ENCODE measurements around the gene HCFC1.

The HCFC1 gene

DNA sequence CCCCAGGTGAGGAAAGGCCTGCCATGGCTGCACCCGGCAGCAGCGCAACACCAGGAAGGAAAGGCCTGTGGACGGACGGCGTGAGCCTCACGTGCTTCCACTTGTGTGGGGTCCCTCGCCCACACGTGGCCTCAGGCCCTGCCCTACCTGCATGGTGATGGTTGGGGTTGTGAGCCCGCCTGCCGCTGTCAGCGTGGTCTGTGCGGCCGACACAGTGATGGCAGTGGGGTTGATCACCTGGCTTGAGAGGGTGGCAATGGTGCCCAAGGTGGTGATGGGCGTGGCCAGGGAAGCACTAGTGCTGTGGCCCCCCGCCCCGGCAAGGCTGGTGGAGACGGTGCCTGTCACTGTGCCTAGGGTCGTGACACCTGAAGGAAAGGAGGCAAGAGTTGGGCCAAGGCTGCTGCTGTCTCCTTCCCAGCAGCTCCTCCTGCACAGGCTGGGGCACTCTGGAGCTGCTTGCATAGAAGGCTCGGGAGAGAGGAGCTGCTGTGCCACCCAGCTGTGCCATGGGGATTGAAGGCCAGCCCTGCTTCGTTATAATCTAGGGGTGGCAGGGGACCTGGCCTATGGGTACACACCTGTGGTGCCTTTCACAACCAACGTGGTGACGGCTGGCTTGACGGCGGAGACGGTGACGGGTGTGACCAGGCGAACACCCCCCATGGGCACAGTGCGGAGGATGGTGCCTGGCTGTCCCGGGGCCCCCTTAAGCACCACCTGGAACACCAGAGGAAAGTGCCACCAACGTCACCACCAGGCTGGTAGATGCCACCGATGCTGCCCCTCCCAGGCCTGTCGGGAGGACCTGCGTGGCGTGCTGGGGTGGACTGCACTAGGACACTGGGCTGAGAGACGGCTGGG is 15.3 kb downstream of the HCFC1 start:
- DNase-seq = no peak

DNA sequence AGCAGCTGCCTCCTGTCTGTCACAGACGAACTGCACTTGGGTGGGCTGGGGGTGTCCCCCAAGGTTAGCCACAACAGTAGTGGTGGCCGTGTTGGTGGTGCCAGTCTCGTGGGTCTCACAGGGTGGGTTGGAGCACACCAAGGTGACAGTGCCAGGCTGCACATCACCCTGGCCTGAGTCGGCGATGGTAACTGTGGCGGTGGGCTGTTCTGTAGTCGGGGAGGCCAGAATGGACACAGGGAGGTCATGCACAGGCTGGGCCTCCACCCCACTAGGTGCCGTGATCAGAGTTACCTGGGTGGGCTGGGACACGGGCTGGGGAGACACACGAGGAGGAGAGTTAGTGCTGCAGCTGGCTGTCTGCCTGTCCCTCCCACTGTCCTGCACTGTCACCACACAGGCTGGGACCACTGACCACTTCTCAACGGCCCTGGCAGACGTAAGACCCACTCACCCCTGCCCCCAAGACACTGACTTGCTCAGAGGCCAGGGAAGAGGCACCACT is 16.3 kb downstream of the HCFC1 start:
- DNase-seq = no peak

DNA sequence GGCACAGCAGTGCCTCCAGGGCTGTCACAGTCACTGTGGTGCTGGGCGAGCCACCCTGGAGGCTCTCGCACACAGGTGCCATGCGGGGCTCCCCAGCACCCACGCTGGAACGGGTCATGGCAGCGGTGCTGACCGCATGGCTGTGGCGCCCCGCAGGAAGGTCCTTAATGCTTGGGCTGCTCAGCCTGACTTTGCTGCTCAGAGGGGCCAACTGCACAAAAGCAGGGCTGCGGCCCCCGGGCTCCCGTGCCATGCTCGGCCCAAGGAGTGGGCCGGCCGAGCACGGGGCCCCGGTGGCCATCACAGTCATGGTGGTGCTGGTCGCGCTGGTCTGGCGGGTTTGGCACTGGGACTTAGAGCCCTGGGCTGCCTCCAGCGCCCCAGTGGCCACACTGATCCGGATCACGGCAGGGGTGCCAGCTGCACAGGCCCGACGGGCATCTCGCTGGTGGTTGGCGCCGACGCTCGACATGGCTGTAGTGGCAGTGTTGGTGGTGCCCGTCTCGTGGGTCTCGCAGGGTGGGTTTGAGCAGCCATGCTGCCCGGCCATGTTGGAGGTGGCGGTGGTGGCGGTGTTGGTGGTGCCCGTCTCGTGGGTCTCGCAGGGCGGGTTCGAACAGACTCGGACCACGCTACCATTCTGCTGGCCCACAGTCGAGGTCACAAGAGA is 16.9 kb downstream of the HCFC1 start:
- no peak for DNase-seq

DNA sequence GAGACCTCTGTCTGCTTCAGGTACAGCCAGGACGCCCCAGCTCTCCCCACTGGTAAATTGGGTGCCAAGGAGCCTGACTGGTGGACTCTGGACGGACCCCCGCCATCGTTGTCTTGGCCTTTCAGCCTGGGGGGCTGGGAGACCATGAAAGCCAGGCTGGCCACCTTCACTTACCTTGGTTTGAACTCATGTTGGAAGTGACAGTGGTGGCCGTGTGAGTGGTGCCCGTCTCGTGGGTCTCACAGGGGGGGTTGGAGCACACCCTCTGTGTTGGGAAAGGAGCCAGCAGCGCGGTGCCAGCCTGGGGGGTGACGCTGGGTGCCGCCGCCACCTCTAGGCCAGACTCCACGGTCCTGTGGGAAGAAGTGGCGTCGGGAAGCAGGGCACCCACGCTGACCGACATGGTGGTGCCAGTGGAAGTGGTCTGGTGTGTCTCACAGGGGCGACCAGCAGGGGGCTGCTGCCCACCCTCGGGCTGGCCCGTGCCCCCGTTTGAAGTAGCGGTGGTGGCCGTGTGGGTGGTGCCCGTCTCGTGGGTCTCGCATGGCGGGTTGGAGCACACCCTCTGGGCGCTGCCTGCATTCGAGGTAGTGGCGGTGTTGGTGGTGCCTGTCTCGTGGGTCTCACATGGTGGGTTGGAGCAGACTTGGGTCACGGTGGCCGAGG is 17.6 kb downstream of the HCFC1 start:
- no peak for DNase-seq

DNA sequence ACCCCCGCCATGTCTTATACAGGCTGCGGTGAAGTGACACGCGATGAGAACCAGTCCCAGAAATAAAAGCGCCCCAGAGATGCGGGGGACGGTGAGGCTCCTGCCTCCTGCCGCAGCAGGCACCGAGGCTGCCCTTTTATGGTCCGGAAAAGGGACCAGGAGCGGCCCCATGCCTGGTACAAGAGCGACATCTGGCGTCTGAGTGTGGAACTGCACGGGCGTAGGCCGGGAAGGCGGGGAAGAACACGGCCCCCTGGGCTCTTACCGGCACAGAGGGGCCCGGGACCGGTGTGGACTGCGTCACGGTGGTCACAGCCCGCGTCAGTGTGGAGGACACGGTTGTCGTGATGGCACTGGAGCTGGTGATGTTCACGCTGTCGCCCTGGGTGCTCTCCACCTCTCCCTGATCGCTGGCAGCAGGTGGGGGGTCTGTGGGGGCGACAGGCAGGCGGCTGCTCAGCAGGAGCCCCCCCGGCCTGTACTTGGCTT is 18.2 kb downstream of the HCFC1 start:
- DNase-seq = peak; percentile 64 to 84

DNA sequence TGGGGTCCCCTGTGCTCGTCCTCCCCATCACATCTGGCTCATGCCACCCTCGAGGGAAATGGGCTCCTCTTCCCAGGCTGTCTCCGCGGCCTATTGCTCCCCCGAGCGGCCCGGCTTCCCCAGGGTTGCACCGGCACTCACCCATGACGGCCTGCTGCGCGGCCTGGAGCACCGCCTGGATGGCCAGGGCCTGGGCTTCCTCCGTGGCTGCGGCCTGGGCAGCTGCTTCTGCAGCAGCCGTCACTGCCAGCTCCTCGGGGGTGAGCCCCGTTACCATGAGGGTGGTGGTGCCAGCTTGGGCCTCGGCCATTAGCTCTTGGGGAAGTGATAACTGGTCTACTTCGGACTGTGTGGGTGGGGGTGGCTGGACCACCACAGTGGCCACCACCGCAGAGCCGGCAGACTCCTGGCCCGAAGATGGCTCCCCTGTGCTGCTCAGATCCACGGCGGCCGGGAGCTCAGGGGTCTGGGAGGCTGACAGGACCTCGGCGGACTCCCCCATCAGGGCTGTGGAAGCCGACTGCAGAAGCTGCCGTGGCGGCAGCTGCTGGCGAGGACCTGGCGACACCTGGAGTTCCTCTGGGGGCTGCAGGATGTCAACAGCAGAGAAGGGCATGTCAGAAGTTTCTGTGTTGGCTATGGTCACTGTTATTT is 19.1 kb downstream of the HCFC1 start:
- DNase-seq = no peak

DNA sequence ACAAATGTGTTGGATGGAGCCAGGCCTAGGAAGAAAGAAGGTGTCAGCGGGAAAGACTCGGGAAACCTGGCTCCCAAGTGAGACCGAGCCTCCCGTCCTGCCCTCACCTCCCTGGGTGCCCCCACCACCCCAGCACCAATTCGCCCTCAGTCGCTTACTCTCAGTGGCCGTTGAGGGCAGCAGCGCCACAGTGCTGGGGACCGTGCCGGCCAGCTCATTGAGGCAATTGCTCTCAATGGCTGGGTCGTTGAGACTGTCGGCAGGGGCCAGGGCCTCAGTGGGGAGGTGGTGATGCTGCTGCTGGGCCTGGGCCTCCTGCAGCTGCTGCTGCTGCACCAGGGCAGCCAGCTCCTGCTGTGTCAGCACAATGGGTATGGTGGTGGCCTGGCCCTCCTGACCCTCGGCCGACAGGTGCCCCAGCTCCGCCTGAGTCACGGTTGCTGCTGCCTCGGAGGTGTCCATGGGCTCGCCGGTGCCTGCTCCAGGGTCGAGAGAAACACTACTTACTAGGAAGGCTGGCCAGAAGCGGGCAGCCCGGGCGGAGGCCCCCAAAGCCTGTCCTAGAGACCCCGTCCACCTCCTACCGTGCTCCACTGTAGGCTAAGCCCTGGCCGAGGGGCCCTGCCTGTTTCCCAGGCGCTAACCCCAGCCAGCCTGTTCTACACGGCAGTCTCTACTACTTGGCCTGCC is 19.8 kb downstream of the HCFC1 start:
- DNase-seq = no peak

DNA sequence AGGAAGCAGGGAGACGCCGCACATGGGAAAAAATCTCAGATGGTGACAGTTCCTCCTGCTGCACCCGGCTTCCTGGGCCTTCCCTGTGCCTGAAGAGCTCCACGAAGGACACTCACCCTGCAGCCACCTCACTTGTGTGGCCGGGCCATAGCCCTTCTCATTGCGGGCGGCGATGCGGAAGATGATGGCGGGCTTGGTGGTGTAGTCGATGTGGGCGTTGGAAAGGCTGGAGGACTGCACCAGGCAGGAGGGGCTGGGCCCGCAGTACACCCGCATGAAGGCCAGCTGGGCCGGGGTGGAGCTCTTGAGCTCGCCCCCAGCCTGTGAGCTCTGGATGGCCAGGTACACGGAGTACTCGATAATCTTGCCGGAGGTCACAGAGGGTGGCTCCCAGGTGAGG is 21.5 kb downstream of the HCFC1 start:
- no peak for DNase-seq

DNA sequence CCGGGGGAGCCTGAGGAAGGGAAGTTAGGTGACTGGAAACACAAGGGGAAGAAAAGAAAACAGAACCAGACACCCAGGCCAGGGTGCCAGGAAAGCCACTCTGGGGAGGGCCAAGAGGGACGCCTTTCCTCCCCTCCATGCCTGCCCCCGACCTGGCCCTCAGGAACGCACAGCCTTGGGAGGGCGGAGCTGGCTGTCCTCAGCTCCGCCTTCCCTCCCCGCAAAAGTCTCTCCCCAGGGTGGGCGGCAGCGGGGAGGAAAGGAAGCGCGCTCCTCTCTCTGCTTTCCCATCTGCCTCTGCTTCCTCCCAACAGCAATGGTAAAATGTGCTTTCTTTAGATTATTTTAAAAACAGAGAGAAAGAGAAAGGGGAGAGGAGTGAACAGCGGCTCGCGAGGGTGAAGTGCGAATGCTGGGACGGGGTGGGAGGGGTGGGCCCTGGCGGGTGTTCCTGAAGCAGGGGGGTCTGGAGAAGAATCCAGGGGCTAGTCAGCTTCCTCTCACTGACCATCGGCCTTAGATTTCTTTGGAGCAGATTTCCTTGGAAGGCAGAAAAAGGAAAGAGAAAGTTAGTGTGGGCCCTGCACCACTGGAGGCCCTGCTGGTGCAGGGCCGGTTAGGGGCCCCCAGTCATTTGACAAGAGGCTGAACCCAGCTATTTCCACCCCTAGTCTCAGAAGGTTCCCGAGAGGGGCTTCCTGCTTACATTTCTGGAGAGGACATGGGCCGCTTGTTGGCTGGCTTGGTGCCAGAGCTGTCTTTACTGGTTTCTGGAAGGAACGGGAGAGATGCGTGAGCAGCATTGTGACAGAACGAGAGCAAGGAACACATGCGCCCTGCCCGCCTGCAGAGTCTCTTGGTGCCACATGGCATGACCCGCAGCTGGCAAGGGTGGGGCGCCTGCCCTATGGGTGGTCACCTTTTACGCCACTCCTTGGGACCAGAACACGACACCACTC is 22.5 kb downstream of the HCFC1 start:
- DNase-seq = no peak

DNA sequence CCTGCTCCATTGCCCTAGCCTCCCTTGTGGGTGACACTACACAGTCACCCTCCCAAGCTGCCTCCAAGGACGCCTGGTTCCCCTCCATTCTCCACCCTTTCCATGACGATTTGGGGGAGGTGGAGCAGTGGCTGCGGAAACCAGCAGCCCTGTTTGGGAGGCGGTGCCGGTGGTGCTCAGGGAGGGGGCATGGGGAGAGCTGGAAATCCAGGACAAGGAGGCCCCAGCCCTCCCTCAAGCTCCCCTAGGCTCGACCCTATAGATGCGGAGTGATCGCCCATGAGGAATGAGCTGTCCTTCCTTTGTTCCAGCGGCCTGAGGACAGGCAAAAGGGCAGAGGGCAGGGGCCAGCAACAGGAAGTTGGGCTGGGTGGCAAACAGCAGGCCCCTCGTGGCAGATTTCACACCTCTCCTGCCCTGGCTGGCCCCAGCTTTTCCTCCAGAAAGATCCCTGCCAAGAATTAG is 23.6 kb downstream of the HCFC1 start:
- no peak for DNase-seq

DNA sequence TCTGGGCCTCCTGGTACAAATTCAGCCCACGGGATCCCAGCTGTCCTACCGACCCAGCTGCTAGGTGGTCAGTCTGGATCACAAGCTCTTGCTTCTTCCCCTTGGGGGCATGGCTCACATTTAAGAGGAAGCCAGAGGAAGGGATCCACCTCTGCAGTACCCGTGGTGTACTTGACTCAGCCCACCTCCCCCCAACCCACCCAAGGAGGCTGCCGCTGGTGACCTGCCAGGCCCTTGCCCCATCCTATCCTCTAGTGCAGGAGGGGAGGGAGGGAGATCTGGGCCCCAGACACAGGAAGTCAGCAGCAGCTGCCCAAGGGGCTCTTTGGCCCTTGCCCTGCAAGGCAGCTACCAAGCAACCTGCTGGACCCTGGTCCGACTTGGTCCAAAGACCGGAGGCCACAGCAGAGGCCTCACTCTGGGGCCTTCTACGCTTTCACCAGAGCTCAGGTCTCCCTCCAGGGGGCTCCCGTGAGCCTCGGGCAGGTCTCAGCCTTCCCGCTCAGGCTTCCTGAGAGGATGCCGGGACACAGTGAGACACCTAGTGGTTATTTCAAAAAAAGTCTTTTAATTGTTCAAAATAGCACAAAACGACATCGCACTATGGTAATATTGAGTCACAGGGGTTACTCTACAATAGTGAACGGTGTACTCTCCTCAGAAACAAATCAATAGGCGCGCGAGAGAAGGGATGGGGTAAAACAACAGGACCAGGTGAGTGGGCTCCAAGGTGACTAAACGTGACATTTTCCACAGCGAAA is 24.4 kb downstream of the HCFC1 start:
- DNase-seq = peak; percentile 79 to 80

DNA sequence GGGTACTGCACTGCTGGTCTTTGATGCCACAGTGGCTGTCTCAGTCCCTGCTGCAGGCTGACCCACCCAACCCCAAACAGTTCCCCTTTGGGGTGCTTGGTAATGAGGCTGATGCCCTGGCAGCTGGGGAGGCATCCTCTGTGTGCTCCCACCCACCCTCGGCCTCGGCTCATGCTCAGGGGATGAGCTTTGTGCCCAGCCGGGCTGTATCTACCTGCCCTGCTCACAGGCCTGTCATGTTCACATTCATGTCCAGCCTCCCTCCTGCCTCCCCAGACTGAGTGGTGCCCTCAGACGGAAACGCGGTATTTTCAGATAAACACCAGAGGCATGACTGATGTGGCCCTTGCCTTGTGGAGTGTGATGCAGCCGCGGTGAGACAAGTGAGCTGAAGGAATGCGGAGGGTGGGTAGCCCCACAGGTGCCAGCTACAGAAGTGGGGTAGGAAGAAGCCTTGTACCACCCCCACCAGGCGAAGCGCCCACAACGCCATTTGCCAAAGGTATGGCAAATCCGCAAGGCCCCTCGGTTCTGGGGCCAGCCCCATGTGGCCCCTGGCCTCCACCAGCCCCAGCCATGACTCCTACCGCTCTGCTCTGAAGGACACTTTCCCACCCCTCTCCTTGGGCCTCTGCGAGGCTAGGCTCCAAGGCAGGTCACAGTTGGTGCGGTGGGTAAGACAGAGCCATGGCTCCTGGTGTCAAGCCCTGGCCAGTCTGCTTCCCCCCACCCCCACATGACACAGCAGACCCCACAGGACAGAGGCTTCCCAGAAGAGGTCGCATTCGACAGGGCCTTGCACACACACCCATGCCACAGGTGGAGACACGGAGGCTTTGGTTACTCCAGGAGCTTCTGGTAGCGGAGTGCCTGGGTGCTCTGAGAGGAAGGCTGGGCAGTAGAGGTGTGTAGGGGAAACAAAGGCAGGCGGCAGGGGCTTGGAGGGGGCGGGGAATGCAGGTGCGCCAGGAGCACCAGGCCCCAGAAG is 25.4 kb downstream of the HCFC1 start:
- no peak for DNase-seq

DNA sequence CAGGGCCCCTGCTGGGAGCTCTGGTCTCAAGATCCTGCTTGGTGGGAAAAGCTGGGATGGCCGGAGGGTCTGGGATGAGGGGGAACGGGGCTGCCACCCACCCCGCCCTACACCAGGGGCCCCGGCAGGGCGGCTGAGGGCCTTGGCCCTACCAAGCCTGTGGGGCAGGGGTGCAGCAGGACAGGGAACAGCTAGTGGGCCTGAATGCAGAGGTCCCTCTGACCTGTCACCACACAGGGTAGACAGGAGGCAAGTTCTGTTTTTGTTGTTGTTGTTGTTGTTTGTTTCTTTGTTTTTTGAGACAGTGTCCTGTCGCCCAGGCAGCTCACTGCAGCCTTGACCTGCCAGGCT is 26.8 kb downstream of the HCFC1 start:
- DNase-seq = no peak

DNA sequence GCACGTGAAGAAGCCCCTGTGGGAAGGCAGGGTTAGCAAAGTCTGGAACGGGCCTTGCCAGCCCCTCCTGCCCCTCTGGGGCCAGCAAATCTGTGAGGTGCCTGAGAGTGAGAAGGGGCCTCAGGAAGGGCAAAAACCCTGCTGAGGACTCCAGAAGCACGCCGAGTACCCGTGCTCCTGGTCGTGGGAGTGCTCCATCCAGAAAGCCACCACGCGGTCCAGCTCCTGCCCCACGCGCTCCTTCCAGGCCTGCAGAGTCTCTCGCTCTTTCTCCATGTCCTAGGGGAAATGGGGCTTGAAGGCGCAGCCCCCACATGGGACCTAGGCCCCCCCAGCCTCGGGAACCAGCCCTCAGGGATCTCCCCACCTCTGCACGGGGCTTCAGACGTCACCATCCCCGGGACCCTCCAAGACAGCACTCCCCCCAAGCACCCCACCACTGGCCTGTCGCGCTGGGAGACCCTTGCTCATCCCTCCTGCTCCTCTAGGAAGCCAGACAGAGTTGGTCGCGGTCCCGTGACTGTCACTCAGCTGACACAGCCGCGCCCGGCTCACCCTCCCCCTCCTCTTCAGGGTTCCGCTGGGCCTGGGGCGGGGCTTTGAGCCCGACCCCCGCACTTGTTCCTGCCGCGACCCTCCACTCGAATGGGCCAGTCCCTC is 27.3 kb downstream of the HCFC1 start, which contains the start of gene RENBP:
Gene RENBP, minus strand, starts transcription at position 504 of the 660 bp plus-strand sequence. Its CDS starts 33 bp downstream, at position 471.
- peak; percentile 41 to 54 for DNase-seq

DNA sequence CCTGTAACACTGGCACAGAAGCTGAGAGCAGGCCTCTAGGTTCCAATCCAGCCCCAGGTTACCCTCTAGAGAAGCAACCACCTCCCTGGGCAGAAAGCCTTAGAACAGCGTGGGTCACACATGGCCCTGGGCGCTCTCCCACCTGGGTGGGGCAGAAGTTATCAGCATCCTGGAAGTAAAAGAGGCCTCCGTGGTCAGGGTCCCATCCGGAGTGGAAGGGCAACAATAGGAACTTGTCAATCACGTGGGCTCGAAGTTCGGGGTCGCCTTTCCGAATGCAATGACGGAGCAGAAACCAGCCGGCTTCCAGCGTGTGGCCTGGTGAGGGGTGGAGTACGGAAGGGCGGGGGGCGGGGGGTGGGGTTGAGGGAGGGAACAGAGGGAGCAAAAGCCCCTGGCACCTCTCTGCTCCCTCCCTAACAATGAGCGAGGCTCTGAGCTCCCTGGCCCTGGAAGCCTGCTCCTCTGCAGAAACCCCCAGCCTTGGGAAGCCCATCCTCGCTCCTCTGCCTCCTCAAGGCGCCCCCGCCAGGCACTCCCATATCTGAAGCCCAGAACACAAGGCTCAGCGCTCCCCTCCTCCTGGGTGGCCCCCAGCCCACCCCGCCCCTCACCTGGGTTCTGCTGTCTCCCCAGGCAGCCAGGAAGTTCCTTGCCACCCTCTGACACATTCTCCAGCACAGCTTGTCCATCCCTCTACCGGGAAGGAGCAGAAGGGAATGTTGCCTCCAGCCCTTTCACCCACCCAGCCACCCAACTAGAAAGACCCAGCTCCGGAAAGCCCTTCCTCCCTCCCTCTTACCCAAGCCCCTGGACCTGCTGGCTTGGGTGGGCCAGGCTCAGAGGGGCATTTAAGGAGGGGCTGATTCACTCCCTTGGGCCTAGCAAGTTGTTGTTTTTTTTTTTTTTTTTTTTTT is 30.0 kb downstream of the HCFC1 start:
- DNase-seq = no peak

DNA sequence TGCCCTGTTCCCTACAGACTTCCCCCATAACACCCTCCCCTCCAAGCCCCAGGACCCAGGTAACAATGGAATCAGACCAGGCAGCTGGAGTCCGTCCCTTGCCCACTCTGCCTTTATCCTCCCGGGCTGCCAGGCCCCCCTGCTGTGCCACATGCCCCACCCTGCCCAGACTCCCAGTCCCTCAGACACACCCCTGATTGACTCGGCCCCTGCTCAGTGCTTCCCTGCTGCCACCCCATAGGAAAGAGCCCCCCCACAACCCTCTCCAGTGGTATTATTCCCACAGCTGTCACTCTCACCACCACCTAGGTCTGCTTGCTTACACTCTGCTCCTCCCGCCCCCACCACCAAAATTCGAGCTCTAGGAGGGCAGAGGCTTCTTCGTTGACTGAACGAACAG is 32.0 kb downstream of the HCFC1 start:
- no peak for DNase-seq

DNA sequence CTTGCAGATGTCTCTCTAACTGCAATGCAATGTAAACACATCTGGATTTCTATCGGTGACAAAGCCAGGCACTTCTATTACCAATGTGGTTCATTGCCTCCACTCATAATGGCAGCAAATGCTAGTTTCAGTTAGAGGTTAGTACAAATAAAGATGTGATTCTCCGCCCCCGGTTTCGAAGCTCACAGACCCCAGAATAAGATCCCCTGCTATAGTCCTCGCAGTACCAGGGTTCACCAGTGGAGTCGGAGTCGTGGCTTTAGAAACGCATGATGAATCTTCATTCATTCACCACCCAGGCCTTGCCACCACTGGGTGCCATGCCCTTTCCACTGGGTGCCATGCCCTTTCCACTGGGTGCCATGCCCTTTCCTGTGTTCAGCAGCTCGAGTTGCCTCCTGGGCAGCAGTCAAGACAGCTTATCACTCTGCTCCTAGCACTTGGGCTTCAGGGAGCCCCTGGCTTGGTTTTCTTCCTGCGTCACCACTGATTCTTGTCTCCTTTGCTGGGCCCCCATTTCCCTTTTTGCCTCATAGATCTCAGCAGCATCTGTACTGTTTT is 33.3 kb downstream of the HCFC1 start:
- DNase-seq = no peak
